ENCODE results near the gene BIVM. TPM values are rescaled to one million over a fixed set of nuclear protein-coding genes. Genes with fewer than 3 reads are reported as not detected.
"Not testable (repeated sequence)": the region's sequence is repeated elsewhere in the genome, so short reads cannot be mapped to it uniquely, and the experiment has no call there.

Gene BIVM
- total RNA-seq, 1 donor from 2014 or later = 33.8 TPM

DNA sequence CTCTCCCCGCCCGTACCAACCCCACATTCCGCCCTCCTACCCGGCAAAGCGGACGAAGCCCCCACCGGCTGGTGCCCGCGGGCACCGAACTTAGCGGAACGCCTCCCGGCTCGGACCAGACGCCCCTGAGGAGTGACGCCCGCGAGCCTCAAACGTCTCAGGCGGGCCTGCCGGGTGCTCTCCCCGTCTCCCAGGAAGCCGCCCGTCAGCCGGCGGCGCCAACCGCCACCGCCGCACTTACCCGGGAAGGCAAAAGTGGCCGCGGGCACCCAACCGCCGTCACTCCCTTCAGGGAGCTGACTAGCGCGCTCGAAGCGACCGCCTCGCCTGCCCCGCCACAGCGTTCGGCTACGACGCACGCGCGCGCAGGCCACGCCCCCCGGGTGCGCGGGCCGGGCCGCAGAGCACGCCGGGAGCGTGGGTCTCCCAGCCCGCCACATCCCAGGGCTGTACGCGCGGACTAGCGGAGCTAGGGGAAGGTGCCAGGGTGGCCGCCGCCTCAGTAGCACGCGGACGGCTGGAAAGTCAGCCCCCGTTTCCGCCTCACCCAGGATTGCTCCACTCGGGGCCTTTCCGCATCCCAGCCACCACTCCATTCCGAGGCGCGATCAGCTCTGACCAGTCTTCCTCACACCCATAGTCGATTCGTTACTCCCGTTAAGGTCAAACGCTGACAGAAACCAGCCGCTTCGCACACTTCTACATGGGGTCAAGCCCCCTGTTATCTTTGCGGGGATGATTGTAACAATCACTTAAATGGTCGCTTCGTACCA is 25.3 kb upstream of the BIVM start, which contains the start of gene TEX30:
TSS of gene TEX30 (minus strand) at position 346 of the 773 bp plus-strand sequence. CDS start 3,760 bp downstream, outside the sequence.
- peak; percentile 86 for DNase-seq (ENCODE audit: low spot score)
- H3K4me3 Mint-ChIP-seq (ENCODE audit: low read depth) = peak within 1 kb of the TSS; percentile 95
- H3K9me3 Mint-ChIP-seq = peaks cover 7% of the 10 kb centered on the region
- intact Hi-C loops (cut with micrococcal nuclease) = loop anchor here (1.0 to 10.0 kb wide), 6 partner anchors 27 to 1149 kb away; partner anchors contain the start of gene TPP2
- no peaks in the 10 kb centered on the region for H3K27me3 Mint-ChIP-seq (ENCODE audit: low read depth)
- H3K36me3 Mint-ChIP-seq (ENCODE audit: low read depth) = peaks cover 41% of the 10 kb centered on the region
- H3K27ac Mint-ChIP-seq = peak within 1 kb of the TSS; percentile 93
- H3K4me1 Mint-ChIP-seq (ENCODE audit: low read depth) = peaks cover 53% of the 10 kb centered on the region

DNA sequence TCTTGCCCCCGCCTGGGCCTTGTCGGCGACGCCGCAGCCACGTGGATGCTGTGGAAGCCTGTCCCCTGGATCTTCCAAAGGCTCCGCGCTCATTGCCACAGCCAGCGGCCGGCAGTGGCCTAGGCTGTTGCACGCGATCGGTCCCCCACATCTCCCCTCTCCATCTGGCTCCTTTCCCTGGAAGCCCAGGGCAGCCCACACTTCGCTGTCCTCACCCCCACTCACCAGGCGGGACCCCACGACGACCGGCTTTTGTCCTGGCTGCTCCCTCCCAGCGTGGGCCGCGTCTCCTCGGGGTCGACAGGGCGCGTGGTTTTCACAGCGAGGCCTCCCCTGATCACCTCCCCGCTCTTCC is 24.7 kb upstream of the BIVM start:
- intact Hi-C loops (cut with micrococcal nuclease) = loop anchor here (5.0 to 10.0 kb wide), 3 partner anchors 38 to 1149 kb away; no protein-coding TSS in a partner anchor
- peaks cover 41% of the 10 kb centered on the region for H3K36me3 Mint-ChIP-seq (ENCODE audit: low read depth)
- H3K4me3 Mint-ChIP-seq (ENCODE audit: low read depth) = peak overlapping the region; percentile 81
- no peaks in the 10 kb centered on the region for H3K27me3 Mint-ChIP-seq (ENCODE audit: low read depth)
- peaks cover 7% of the 10 kb centered on the region for H3K9me3 Mint-ChIP-seq
- no peak for DNase-seq (ENCODE audit: low spot score)
- H3K27ac Mint-ChIP-seq = peak overlapping the region; percentile 93
- peaks cover 55% of the 10 kb centered on the region for H3K4me1 Mint-ChIP-seq (ENCODE audit: low read depth)

DNA sequence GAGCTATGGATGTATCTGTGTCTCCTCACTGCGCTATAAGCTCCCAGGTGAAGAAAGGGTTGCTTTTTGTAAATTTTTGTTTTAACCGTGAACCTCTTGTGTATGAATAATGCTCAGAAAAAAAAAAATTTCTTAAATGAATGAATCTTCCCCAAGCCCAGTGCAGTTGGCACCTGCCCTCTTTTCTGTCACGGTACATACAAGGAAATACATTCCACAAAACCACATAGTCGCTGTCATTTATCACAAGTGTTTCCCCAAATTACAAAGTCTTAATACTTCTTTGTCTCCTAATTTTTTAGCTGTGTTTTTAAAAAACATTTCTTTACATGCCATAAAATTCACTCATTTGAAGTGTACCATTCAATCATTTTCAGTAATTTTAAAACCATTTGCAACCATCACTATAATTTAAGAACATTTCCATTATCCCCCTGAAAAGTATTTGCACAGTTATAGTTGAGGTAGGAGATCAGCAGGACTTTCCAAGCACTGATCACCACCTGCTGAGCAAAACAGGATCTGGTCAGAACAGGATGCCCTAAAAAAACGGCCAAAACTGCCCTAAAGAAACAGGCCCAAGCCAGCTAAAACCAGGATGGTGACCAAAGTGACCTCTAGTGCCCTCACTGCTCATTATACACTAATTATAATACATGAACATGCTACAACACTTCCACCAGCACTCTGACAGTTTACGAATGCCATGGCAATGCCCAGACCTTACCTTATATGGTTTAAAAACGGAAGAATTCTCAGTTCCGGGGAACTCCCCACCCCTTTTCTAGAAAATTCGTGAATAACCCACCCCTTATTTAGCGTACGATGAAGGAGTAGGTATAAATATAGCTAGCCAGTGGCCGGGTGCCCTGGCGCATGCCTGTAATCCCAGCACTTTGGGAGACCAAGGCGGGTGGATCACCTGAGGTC is 24.1 kb upstream of the BIVM start:
- Mint-ChIP-seq H3K36me3 (ENCODE audit: low read depth) (peaks cover 39% of the 10 kb centered on the region), H3K4me1 (ENCODE audit: low read depth) (peaks cover 59% of the 10 kb centered on the region)
- intact Hi-C loops (cut with micrococcal nuclease) = loop anchor here (5.0 to 10.0 kb wide), 3 partner anchors 37 to 1150 kb away; no protein-coding TSS in a partner anchor

DNA sequence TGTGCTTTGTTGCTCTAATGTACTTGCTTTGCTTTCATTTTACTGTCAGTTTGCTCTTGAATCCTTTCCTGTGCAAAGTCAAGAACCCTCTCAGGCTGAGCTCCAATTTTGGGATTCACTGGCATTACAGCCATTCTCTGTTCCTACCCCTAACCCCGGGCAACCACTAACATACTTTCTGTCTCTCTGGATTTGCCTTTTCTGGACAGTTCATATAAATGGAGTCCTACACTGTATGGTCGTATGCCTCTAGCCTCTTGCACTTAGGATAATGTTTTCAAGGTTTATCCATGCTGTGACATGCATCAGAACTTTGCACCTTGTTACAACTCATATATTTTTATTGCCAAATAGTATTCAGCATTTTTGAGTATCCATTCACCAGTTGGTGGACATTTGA is 22.6 kb upstream of the BIVM start:
- Mint-ChIP-seq H3K4me3 (ENCODE audit: low read depth) (no peak overlapping the region), H3K9me3 (peaks cover 15% of the 10 kb centered on the region), H3K36me3 (ENCODE audit: low read depth) (peaks cover 36% of the 10 kb centered on the region), H3K27ac (no peak overlapping the region), H3K27me3 (ENCODE audit: low read depth) (no peaks in the 10 kb centered on the region), H3K4me1 (ENCODE audit: low read depth) (peaks cover 54% of the 10 kb centered on the region)
- DNase-seq (ENCODE audit: low spot score) = no peak
- intact Hi-C loops (cut with micrococcal nuclease) = loop anchor here (10.0 kb wide), 1 partner anchor 1151 kb away; no protein-coding TSS in a partner anchor

More for the DNA sequence above, 24.1 kb upstream of the BIVM start:
- DNase-seq (ENCODE audit: low spot score) = no peak
- Mint-ChIP-seq H3K9me3 (peaks cover 7% of the 10 kb centered on the region), H3K27me3 (ENCODE audit: low read depth) (no peaks in the 10 kb centered on the region), H3K27ac (peak overlapping the region; percentile 93), H3K4me3 (ENCODE audit: low read depth) (peak overlapping the region; percentile 81)

DNA sequence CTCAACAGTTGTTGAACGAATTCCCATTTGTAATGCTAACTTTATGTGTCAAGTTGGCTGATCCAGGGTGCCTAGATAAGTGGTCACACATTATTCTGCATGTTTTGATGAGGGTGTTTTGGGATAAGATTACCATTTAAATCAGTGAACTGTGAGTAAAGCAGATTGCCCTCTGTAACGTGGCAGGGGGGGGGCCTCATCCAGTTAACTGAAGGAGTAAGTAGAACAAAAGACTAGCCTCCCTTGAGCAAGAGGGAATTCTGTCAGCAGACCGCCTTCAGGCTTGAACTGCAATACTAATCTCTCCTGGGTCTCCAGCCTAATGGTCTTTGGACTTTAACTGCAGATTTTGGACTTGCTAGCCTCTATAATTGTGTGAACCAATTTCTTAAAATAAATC is 21.2 kb upstream of the BIVM start:
- no peak overlapping the region for H3K27ac Mint-ChIP-seq
- DNase-seq (ENCODE audit: low spot score) = no peak
- H3K4me1 Mint-ChIP-seq (ENCODE audit: low read depth) = peaks cover 43% of the 10 kb centered on the region
- intact Hi-C loops (cut with micrococcal nuclease) = loop anchor here (2.0 to 10.0 kb wide), 2 partner anchors 385 to 1153 kb away; no protein-coding TSS in a partner anchor
- H3K27me3 Mint-ChIP-seq (ENCODE audit: low read depth) = no peaks in the 10 kb centered on the region
- H3K9me3 Mint-ChIP-seq = peaks cover 28% of the 10 kb centered on the region
- H3K4me3 Mint-ChIP-seq (ENCODE audit: low read depth) = no peak overlapping the region
- H3K36me3 Mint-ChIP-seq (ENCODE audit: low read depth) = peaks cover 37% of the 10 kb centered on the region

DNA sequence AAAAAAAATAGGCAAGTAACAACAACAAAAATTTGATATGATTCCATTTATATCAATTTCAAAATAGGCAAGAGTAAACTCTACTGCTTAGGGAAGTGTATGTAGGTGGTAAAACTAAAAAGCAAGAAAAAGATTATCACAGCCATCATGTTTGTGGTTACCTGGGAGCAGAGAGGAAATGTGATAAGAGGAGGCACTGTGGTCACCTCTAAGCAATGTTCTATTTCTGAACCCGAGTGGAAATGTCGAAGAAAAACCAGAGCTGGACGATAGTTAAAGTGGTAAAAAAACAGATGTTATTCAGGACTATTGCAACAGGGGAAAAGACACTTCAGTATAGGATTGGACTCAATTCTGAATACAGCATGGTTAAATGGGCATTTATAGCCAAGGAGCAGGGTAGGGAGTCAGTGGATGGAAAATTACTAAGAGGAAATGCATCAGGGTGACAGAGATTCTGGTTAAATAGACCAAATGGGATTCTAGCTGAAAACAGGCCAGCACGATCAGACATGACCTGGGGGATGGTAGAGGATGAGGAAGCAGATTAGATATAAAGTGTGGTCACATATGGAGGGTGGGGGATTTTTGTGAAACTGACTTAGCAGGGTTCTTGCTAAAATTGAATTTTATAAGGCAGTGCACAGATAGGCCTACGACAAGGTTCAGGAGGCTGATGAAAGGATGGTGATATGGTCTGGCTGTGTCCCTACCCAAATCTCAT is 19.3 kb upstream of the BIVM start:
- H3K27me3 Mint-ChIP-seq (ENCODE audit: low read depth) = no peaks in the 10 kb centered on the region
- H3K4me3 Mint-ChIP-seq (ENCODE audit: low read depth) = peak overlapping the region; percentile 50
- peak; percentile 55 for DNase-seq (ENCODE audit: low spot score)
- intact Hi-C loops (cut with micrococcal nuclease) = loop anchor here (1.0 to 10.0 kb wide), 5 partner anchors 20 to 1155 kb away; partner anchors contain the start of genes BIVM and TPP2
- H3K36me3 Mint-ChIP-seq (ENCODE audit: low read depth) = peaks cover 46% of the 10 kb centered on the region
- peak overlapping the region; percentile 98 for H3K27ac Mint-ChIP-seq
- H3K9me3 Mint-ChIP-seq = peaks cover 30% of the 10 kb centered on the region
- peaks cover 36% of the 10 kb centered on the region for H3K4me1 Mint-ChIP-seq (ENCODE audit: low read depth)

DNA sequence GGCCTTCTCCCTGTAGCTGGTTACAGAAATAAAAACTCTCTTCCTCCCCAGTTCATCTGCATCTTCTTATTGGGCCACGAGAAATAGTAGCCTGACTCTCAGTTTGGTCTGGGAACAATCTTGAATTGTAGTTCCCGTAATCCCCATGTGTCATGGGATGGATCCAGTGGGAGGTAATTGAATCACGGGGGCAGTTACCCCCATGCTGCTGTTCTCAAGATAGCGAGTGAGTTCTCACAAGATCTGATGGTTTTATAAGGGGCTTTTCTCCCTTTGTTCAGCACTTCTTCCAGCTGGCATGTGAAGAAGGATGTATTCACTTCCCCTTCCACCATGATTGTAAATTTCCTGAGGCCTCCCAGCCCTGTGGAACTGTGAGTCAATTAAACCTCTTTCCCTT is 18.3 kb upstream of the BIVM start:
- H3K27me3 Mint-ChIP-seq (ENCODE audit: low read depth); intact Hi-C loops (cut with micrococcal nuclease); DNase-seq (ENCODE audit: low spot score): not testable (repeated sequence)
- Mint-ChIP-seq H3K36me3 (ENCODE audit: low read depth) (peaks cover 56% of the 10 kb centered on the region), H3K27ac (peak overlapping the region; percentile 98), H3K9me3 (peaks cover 30% of the 10 kb centered on the region), H3K4me3 (ENCODE audit: low read depth) (peak overlapping the region; percentile 27), H3K4me1 (ENCODE audit: low read depth) (peaks cover 31% of the 10 kb centered on the region)

DNA sequence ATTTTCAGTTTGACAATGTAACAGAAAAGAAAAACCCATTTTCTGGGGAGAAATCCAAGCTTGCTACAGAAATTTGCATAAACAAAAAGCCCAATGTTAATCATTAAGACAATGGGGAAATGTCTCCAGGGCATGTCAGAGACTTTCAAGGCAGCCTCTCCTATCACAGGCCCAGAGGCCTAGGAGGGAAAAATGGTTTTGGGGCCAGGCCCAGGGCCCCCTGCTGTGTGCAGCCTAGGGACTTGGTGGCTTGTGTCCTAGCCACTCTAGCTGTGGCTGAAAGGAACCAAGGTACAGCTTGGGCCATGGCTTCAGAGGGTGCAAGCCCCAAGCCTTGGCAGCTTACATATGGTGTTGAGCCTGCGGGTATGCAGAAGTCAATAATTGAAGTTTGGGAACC is 17.3 kb upstream of the BIVM start:
- Mint-ChIP-seq H3K36me3 (ENCODE audit: low read depth) (peaks cover 65% of the 10 kb centered on the region), H3K27ac (peak overlapping the region; percentile 98), H3K27me3 (ENCODE audit: low read depth) (no peaks in the 10 kb centered on the region), H3K9me3 (peaks cover 30% of the 10 kb centered on the region), H3K4me1 (ENCODE audit: low read depth) (peaks cover 27% of the 10 kb centered on the region), H3K4me3 (ENCODE audit: low read depth) (no peak overlapping the region)
- DNase-seq (ENCODE audit: low spot score) = no peak
- intact Hi-C loops (cut with micrococcal nuclease) = no loop called here

DNA sequence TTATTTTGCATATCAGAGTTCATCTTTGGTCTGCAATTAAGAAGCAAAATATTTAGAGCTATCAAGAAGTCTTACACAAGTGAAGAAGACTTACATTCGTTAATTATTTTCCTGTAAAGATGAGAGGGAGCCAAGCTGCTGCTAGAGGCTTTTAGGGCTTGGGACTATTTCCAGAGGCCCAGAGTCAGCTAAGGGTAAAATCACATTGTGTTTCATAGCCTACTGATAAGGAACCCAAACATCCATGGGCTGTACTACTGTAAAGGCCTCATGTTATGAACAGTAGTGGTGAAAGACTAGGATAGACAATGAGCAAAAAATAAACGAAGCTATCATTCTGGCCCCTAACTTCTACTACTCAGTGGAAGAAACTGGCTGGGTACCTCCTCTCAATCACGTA is 14.4 kb upstream of the BIVM start:
- Mint-ChIP-seq H3K4me3 (ENCODE audit: low read depth) (no peak overlapping the region), H3K36me3 (ENCODE audit: low read depth) (peaks cover 83% of the 10 kb centered on the region), H3K9me3 (peaks cover 23% of the 10 kb centered on the region), H3K4me1 (ENCODE audit: low read depth) (peaks cover 15% of the 10 kb centered on the region), H3K27ac (no peak overlapping the region), H3K27me3 (ENCODE audit: low read depth) (no peaks in the 10 kb centered on the region)
- DNase-seq (ENCODE audit: low spot score) = no peak
- intact Hi-C loops (cut with micrococcal nuclease) = no loop called here

DNA sequence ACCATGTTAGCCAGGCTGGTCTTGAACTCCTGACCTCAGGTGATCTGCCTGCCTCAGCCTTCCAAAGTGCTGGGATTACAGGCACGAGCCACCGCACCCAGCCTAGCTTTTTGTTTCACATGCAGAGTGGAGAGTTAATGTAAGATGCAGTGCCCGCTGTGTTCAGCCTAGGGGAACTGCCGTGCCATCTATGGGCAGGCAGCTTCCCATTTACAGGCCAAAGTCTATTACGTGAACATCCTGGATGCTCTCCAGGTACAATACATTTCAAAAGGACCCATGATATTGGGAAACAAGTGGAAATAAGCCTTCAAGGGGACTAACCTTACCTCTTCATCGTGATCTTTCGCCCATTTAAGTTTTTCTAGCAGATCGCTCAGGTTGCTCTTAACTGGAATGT is 10.2 kb upstream of the BIVM start:
- Mint-ChIP-seq H3K9me3 (no peaks in the 10 kb centered on the region), H3K27ac (no peak overlapping the region), H3K4me3 (ENCODE audit: low read depth) (no peak overlapping the region), H3K4me1 (ENCODE audit: low read depth) (peaks cover 2% of the 10 kb centered on the region), H3K27me3 (ENCODE audit: low read depth) (no peaks in the 10 kb centered on the region), H3K36me3 (ENCODE audit: low read depth) (peaks cover 89% of the 10 kb centered on the region)
- no peak for DNase-seq (ENCODE audit: low spot score)
- intact Hi-C loops (cut with micrococcal nuclease) = no loop called here

DNA sequence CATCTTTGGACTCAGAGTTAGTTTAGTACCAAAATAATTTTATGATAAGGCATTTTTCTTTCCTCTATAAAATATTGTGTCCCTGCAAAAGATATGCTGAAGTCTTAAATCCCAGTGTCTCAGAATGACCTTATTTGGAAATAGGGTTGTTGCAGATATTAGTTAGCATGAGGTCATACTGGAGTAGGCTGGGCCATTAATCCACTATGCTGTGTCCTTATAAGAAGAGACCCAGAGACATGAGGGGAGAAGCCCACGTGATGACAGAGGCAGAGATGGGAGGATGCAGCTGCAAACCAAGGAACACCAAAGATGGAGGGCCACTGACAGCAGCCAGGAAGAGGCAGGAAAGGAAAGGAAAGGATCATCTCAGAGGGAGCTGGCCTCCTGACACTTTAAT is 6.5 kb upstream of the BIVM start:
- H3K4me3 Mint-ChIP-seq (ENCODE audit: low read depth) = no peak overlapping the region
- no peaks in the 10 kb centered on the region for H3K9me3 Mint-ChIP-seq
- DNase-seq (ENCODE audit: low spot score) = no peak
- peaks cover 78% of the 10 kb centered on the region for H3K36me3 Mint-ChIP-seq (ENCODE audit: low read depth)
- peaks cover 9% of the 10 kb centered on the region for H3K4me1 Mint-ChIP-seq (ENCODE audit: low read depth)
- H3K27me3 Mint-ChIP-seq (ENCODE audit: low read depth) = no peaks in the 10 kb centered on the region
- no peak overlapping the region for H3K27ac Mint-ChIP-seq
- intact Hi-C loops (cut with micrococcal nuclease) = no loop called here

All from activated T-helper 2 cell treated with anti-CD3 and anti-CD28 coated beads, Interferon-gamma antibody, Interleukin-2, Interleukin-4, amounts not matched to agents 10 μg/mL and 5 μg/mL and 100 μg/mL, durations not matched to agents 14 hours and 24 hours and 36 hours (primary cell).